Endodermal cell (in vitro differentiated cells): ENCODE results near the gene ZCCHC24. TPM values are rescaled to one million over a fixed set of nuclear protein-coding genes. Genes with fewer than 3 reads are reported as not detected.

Experiments used
- DNase-seq: peaks from one replicate; pipeline ENCODE4 v3.0.0-alpha.2; 2017
- H3K27ac ChIP-seq: 2 replicates; pipeline ENCODE4 v1.5.1; 2013; ENCODE audit warnings: mild to moderate bottlenecking, low read depth, low read length, moderate library complexity
- H3K27me3 ChIP-seq: 2 replicates; pipeline ENCODE4 v1.6.1; 2013; ENCODE audit warnings: mild to moderate bottlenecking, low read length, moderate library complexity; ENCODE audit not compliant: insufficient read depth, control insufficient read depth, poor library complexity, severe bottlenecking
- H3K36me3 ChIP-seq: 2 replicates; pipeline ENCODE4 v1.7.0; 2013; ENCODE audit warnings: mild to moderate bottlenecking, low read length, moderate library complexity; ENCODE audit not compliant: control insufficient read depth, insufficient read depth
- H3K4me1 ChIP-seq: one replicate; pipeline ENCODE4 v1.7.0; 2013; ENCODE audit warnings: low read length; ENCODE audit not compliant: control insufficient read depth, insufficient read depth
- H3K4me3 ChIP-seq: 2 replicates; pipeline ENCODE4 v1.5.1; 2013; ENCODE audit warnings: mild to moderate bottlenecking, low read length, moderate library complexity
- H3K9ac ChIP-seq: 2 replicates; pipeline ENCODE4 v1.6.1; 2013; ENCODE audit warnings: mild to moderate bottlenecking, low read length, moderate library complexity; ENCODE audit not compliant: poor library complexity, severe bottlenecking; ENCODE audit errors: extremely low read depth
- H3K9me3 ChIP-seq: 2 replicates; pipeline ENCODE4 v1.6.1; 2013; ENCODE audit warnings: mild to moderate bottlenecking, low read length, moderate library complexity; ENCODE audit not compliant: control insufficient read depth
- H3K27ac Mint-ChIP-seq: 2 replicates; pipeline ENCODE4 v1.8.0; 2020; ENCODE audit warnings: mixed read lengths
- H3K27me3 Mint-ChIP-seq: 2 replicates; pipeline ENCODE4 v1.8.0; 2021; ENCODE audit warnings: mild to moderate bottlenecking, mixed read lengths; ENCODE audit not compliant: insufficient read depth
- H3K36me3 Mint-ChIP-seq: 2 replicates; pipeline ENCODE4 v1.8.0; 2020; ENCODE audit warnings: low read depth, mixed read lengths
- H3K4me1 Mint-ChIP-seq: 2 replicates; pipeline ENCODE4 v1.8.0; 2020; ENCODE audit warnings: mixed read lengths
- H3K4me3 Mint-ChIP-seq: 2 replicates; pipeline ENCODE4 v1.8.0; 2020; ENCODE audit warnings: mild to moderate bottlenecking, moderate library complexity, mixed read lengths
- H3K9me3 Mint-ChIP-seq: 2 replicates; pipeline ENCODE4 v1.8.0; 2020; ENCODE audit warnings: mild to moderate bottlenecking, mixed read lengths
- CTCF ChIP-seq: fragments of 200-600 bp; sonication (generic); conservative IDR thresholded peaks from 2 replicates; pipeline ENCODE4 v1.5.0; 2021; ENCODE audit warnings: antibody characterized with exemption, mild to moderate bottlenecking
- WGBS, 2 experiments: methylation state at CpG; one replicate each; pipeline versions ENCODE4 v1.1.5 to v1.1.7; 2013; ENCODE audit warnings: missing lambda C conversion rate in 2 of 2, mixed read lengths in 1 of 2; ENCODE audit not compliant: insufficient coverage in 1 of 2, insufficient read length in 1 of 2; 5-methylcytosine and 5-hydroxymethylcytosine counted together
- total RNA-seq, 2 donors: library from RNA; stranded (reverse); fragmentation: NEBNext Ultra II Directional in 1 of 2; extraction: Animal tissue kit (Norgen Biotek cat#: 25700) in 1 of 2; gene quantifications; 2 replicates in 1 of 2; 3 replicates in 1 of 2; pipeline ENCODE4 v1.2.1, GENCODE V29; 2021

The ZCCHC24 gene
- total RNA-seq, 2 donors from 2014 or later = 7.6 to 10.7 TPM

GRCh38 chr10:79433324-79434222 lies 11.9 kb downstream of the ZCCHC24 start:
- H3K4me1 ChIP-seq = peaks cover 6% of the 10 kb centered on the region
- Mint-ChIP-seq H3K36me3 (peaks cover 3% of the 10 kb centered on the region), H3K27ac (no peak overlapping the region), H3K4me1 (peaks cover 21% of the 10 kb centered on the region), H3K27me3 (no peaks in the 10 kb centered on the region), H3K9me3 (no peaks in the 10 kb centered on the region), H3K4me3 (no peak overlapping the region)
- no peak for DNase-seq
- no peaks in the 10 kb centered on the region for H3K9me3 ChIP-seq
- no peak overlapping the region for H3K4me3 ChIP-seq
- no peak overlapping the region for H3K9ac ChIP-seq
- no peaks in the 10 kb centered on the region for H3K27me3 ChIP-seq
- H3K36me3 ChIP-seq = peaks cover 8% of the 10 kb centered on the region
- no peak overlapping the region for H3K27ac ChIP-seq
- no peak for TF ChIP-seq CTCF
- 89 to 96% methylated on average over 10 to 13 of the region's 13 CpGs for WGBS, 2 experiments

GRCh38 chr10:79431891-79432831 lies 13.3 kb downstream of the ZCCHC24 start:
- 91% methylated on average over 10 to 17 of the region's 17 CpGs for WGBS, 2 experiments
- Mint-ChIP-seq H3K9me3 (peaks cover 1% of the 10 kb centered on the region), H3K36me3 (peaks cover 12% of the 10 kb centered on the region), H3K4me1 (peaks cover 21% of the 10 kb centered on the region), H3K4me3 (no peak overlapping the region), H3K27me3 (no peaks in the 10 kb centered on the region), H3K27ac (no peak overlapping the region)
- no peak overlapping the region for H3K4me3 ChIP-seq
- H3K9ac ChIP-seq = no peak overlapping the region
- H3K9me3 ChIP-seq = no peaks in the 10 kb centered on the region
- H3K4me1 ChIP-seq = peaks cover 6% of the 10 kb centered on the region
- H3K27ac ChIP-seq = no peak overlapping the region
- no peaks in the 10 kb centered on the region for H3K27me3 ChIP-seq
- H3K36me3 ChIP-seq = peaks cover 8% of the 10 kb centered on the region
- TF ChIP-seq CTCF = no peak
- DNase-seq = no peak

GRCh38 chr10:79431428-79431827 lies 14.0 kb downstream of the ZCCHC24 start:
- no peaks in the 10 kb centered on the region for H3K27me3 Mint-ChIP-seq
- peaks cover 9% of the 10 kb centered on the region for H3K36me3 ChIP-seq
- peaks cover 21% of the 10 kb centered on the region for H3K4me1 Mint-ChIP-seq
- H3K9ac ChIP-seq = no peak overlapping the region
- H3K27ac Mint-ChIP-seq = no peak overlapping the region
- H3K9me3 ChIP-seq = no peaks in the 10 kb centered on the region
- WGBS, 2 experiments = 88 to 100% methylated on average over 1 to 4 of the region's 5 CpGs
- no peak overlapping the region for H3K4me3 ChIP-seq
- DNase-seq = no peak
- no peak for TF ChIP-seq CTCF
- H3K36me3 Mint-ChIP-seq = peaks cover 12% of the 10 kb centered on the region
- peaks cover 6% of the 10 kb centered on the region for H3K4me1 ChIP-seq
- no peaks in the 10 kb centered on the region for H3K27me3 ChIP-seq
- H3K9me3 Mint-ChIP-seq = peaks cover 1% of the 10 kb centered on the region
- no peak overlapping the region for H3K27ac ChIP-seq
- no peak overlapping the region for H3K4me3 Mint-ChIP-seq
